Measurements from ENCODE around the gene PFDN4.

- TF ChIP-seq EZH2 (IDR thresholded peaks at IDR 0.05; ENCODE audit: insufficient read depth, poor library complexity, severe bottlenecking) (no peak), EZH2phosphoT487 (IDR thresholded peaks at IDR 0.05; ENCODE audit: insufficient read depth, low read depth) (no peak)
Measured at GRCh38 chr20:54203281-54203680, 4.6 kb upstream of the PFDN4 start.

Measured in GM23248 (cell line).